Peyer's patch (tissue), 4 donors: Measurements from ENCODE around the gene SZRD1.

Source experiments
- POLR2A ChIP-seq, 2 donors: fragments of 450-650 bp; IDR thresholded peaks; one replicate each; pipeline ENCODE4 v1.5.1; 2017; ENCODE audit warnings: antibody characterized with exemption in 2 of 2, mild to moderate bottlenecking in 2 of 2, moderate library complexity in 2 of 2
- TF ChIP-seq, protein P1 (sequence below), 6 experiments: fragments of 450-650 bp in 4 of 6; fragments of 200-600 bp in 2 of 6; sonication (generic) in 1 of 6; IDR thresholded peaks; one replicate each; pipeline ENCODE4 v1.5.1; 2017 to 2019; ENCODE audit warnings: antibody characterized with exemption in 6 of 6, mild to moderate bottlenecking in 3 of 6, moderate library complexity in 1 of 6

- TF ChIP-seq, protein P1, sequence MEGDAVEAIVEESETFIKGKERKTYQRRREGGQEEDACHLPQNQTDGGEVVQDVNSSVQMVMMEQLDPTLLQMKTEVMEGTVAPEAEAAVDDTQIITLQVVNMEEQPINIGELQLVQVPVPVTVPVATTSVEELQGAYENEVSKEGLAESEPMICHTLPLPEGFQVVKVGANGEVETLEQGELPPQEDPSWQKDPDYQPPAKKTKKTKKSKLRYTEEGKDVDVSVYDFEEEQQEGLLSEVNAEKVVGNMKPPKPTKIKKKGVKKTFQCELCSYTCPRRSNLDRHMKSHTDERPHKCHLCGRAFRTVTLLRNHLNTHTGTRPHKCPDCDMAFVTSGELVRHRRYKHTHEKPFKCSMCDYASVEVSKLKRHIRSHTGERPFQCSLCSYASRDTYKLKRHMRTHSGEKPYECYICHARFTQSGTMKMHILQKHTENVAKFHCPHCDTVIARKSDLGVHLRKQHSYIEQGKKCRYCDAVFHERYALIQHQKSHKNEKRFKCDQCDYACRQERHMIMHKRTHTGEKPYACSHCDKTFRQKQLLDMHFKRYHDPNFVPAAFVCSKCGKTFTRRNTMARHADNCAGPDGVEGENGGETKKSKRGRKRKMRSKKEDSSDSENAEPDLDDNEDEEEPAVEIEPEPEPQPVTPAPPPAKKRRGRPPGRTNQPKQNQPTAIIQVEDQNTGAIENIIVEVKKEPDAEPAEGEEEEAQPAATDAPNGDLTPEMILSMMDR (IDR thresholded peaks at IDR 0.05), result no peak
- no peak for TF ChIP-seq POLR2A (IDR thresholded peaks at IDR 0.05)
Measured at GRCh38 chr1:16366722-16367257, at the start of gene SZRD1.
